Stimulated activated CD4-positive, alpha-beta T cell treated with anti-CD3 and anti-CD28 coated beads, Interleukin-1b, Interleukin-23, amount 100 ng/mL, for 1 hour (primary cell): ENCODE data around the gene CRIM1.

ENCODE experiments used
- DNase-seq, 2 donors: peaks; one replicate each; pipeline ENCODE4 v3.0.0-alpha.2; 2020; ENCODE audit warnings: low read depth in 2 of 2

CRIM1 gene

GRCh38 chr2:36550006-36550405 is 194.4 kb downstream of the CRIM1 start:
- no peak for DNase-seq

- no peak for DNase-seq
Observed at GRCh38 chr2:36553683-36554082, 198.1 kb downstream of the CRIM1 start.

GRCh38 chr2:36554531-36554930 is 199.0 kb downstream of the CRIM1 start:
- DNase-seq, result no peak

- no peak for DNase-seq
Observed at GRCh38 chr2:36555789-36556188, 200.2 kb downstream of the CRIM1 start.

GRCh38 chr2:36556842-36557241 is 201.3 kb downstream of the CRIM1 start:
- DNase-seq, result no peak

GRCh38 chr2:36559221-36559942 is 203.8 kb downstream of the CRIM1 start:
- no peak for DNase-seq

GRCh38 chr2:36560726-36561125 is 205.1 kb downstream of the CRIM1 start:
- no peak for DNase-seq

- no peak for DNase-seq
Observed at GRCh38 chr2:36561237-36561944, 205.8 kb downstream of the CRIM1 start.

GRCh38 chr2:36562240-36562639 is 206.7 kb downstream of the CRIM1 start:
- no peak for DNase-seq

GRCh38 chr2:36562973-36563532 is 207.5 kb downstream of the CRIM1 start:
- no peak for DNase-seq

- no peak for DNase-seq
Observed at GRCh38 chr2:36564377-36564930, 208.9 kb downstream of the CRIM1 start.

- DNase-seq, result no peak
Observed at GRCh38 chr2:36565712-36566111, 210.1 kb downstream of the CRIM1 start.

- no peak for DNase-seq
Observed at GRCh38 chr2:36566887-36567286, 211.3 kb downstream of the CRIM1 start.

GRCh38 chr2:36567711-36568408 is 212.3 kb downstream of the CRIM1 start:
- no peak for DNase-seq

- no peak for DNase-seq
Observed at GRCh38 chr2:36568516-36569246, 213.1 kb downstream of the CRIM1 start.

GRCh38 chr2:36569267-36569856 is 213.8 kb downstream of the CRIM1 start:
- no peak for DNase-seq

- no peak for DNase-seq
Observed at GRCh38 chr2:36570416-36570815, 214.8 kb downstream of the CRIM1 start.

- DNase-seq, result no peak
Observed at GRCh38 chr2:36572054-36572718, 216.6 kb downstream of the CRIM1 start.

GRCh38 chr2:36572719-36573059 is 217.1 kb downstream of the CRIM1 start:
- DNase-seq, result no peak

GRCh38 chr2:36573165-36573564 is 217.6 kb downstream of the CRIM1 start:
- DNase-seq, result no peak

- no peak for DNase-seq
Observed at GRCh38 chr2:36574560-36574959, 219.0 kb downstream of the CRIM1 start.
